ENCODE data around the gene LRRC36. TPM values are rescaled to one million over a fixed set of nuclear protein-coding genes. Genes with fewer than 3 reads are reported as not detected.

Gene LRRC36
- total RNA-seq, 1 donor from 2014 or later: not detected

Other genes starting within 250 kb of the LRRC36 start
- gene PHAF1, start 216.9 kb upstream of the LRRC36 start, total RNA-seq: 10.4 TPM
- 9.8 TPM for gene B3GNT9, start 175.8 kb upstream of the LRRC36 start, total RNA-seq
- gene TRADD, start 166.9 kb upstream of the LRRC36 start, total RNA-seq: 9.8 TPM
- 9.4 TPM for gene FBXL8, start 166.9 kb upstream of the LRRC36 start, total RNA-seq
- gene HSF4, start 162.1 kb upstream of the LRRC36 start, total RNA-seq: 70.5 TPM
- gene NOL3, start 156.3 kb upstream of the LRRC36 start, total RNA-seq: 110 TPM
- 14.2 TPM for gene MATCAP1, start 142.9 kb upstream of the LRRC36 start, total RNA-seq
- gene EXOC3L1, start 136.7 kb upstream of the LRRC36 start, total RNA-seq: 3.9 TPM
- 35.9 TPM for gene E2F4, start 134.7 kb upstream of the LRRC36 start, total RNA-seq
- gene ELMO3, start 127.7 kb upstream of the LRRC36 start, total RNA-seq: 0.80 TPM
- 11.5 TPM for gene TMEM208, start 99.7 kb upstream of the LRRC36 start, total RNA-seq
- 18.0 TPM for gene FHOD1, start 79.3 kb upstream of the LRRC36 start, total RNA-seq
- 1.3 TPM for gene SLC9A5, start 77.8 kb upstream of the LRRC36 start, total RNA-seq
- 1.1 TPM for gene PLEKHG4, start 47.3 kb upstream of the LRRC36 start, total RNA-seq
- not detected for gene KCTD19, start 74 bp upstream of the LRRC36 start, total RNA-seq
- 15.5 TPM for gene TPPP3, start 66.7 kb downstream of the LRRC36 start, total RNA-seq
- gene ZDHHC1, start 89.7 kb downstream of the LRRC36 start, total RNA-seq: 2.9 TPM
- gene HSD11B2, start 104.3 kb downstream of the LRRC36 start, total RNA-seq: 0.99 TPM
- gene ATP6V0D1, start 154.3 kb downstream of the LRRC36 start, total RNA-seq: 65.8 TPM
- gene AGRP, start 156.7 kb downstream of the LRRC36 start, total RNA-seq: not detected
- 79.7 TPM for gene RIPOR1, start 202.0 kb downstream of the LRRC36 start, total RNA-seq
- 26.1 TPM for gene CTCF, start 235.7 kb downstream of the LRRC36 start, total RNA-seq